ENCODE results near the gene RNF38.
"Not testable (repeated sequence)": the region's sequence is repeated elsewhere in the genome, so short reads cannot be mapped to it uniquely, and the experiment has no call there.

RNF38 gene

DNA sequence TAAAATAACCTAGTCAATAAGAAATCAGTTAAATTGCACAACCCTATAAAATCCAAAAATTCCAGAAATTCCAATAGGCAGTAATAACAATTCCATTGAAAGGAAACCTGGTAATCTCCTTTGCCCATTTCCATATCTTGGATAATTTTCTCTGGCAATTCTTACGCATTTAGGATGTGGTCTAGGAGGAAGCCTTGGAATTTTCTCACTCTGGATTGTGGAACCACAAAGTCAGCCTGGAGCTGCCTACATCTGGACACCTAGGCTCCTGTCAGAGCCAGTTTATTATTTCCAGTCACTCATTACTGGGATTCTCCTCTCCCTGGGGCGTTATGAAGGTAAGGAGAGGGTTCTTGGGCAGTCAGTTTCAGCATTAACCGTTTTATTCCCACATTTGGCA is 101.5 kb downstream of the RNF38 start:
- DNase-seq (ENCODE audit: low read depth): no peak
- no peak overlapping the region for H3K4me3 ChIP-seq (ENCODE audit: low read depth, low read length)
- TF ChIP-seq CTCF (IDR thresholded peaks at IDR 0.05; ENCODE audit: control insufficient read depth, extremely low read depth, insufficient read depth): no peak

GRCh38 chr9:36297798-36298197 is 102.3 kb downstream of the RNF38 start:
- H3K4me3 ChIP-seq (ENCODE audit: low read depth, low read length): no peak overlapping the region
- TF ChIP-seq CTCF (IDR thresholded peaks at IDR 0.05; ENCODE audit: control insufficient read depth, extremely low read depth, insufficient read depth): no peak
- no peak for DNase-seq (ENCODE audit: low read depth)

DNA sequence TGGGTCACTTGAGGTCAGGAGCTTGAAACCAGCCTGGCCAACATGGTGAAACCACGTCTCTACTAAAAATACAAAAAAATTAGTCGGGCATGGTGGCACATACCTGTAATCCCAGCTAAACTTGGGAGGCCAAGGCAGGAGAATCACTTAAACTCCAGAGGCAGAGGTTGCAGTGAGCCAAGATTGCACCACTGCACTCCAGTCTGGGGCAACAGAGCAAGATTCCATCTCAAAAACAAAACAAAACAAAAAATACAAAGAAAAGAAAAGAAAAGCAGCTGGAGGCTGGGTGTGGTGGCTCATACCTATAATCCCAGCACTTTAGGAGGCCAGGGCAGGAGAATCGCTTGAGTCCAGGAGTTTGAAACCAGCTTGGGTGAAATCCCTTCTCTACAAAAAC is 105.1 kb downstream of the RNF38 start:
- H3K4me3 ChIP-seq (ENCODE audit: low read depth, low read length); DNase-seq (ENCODE audit: low read depth): not testable (repeated sequence)

DNA sequence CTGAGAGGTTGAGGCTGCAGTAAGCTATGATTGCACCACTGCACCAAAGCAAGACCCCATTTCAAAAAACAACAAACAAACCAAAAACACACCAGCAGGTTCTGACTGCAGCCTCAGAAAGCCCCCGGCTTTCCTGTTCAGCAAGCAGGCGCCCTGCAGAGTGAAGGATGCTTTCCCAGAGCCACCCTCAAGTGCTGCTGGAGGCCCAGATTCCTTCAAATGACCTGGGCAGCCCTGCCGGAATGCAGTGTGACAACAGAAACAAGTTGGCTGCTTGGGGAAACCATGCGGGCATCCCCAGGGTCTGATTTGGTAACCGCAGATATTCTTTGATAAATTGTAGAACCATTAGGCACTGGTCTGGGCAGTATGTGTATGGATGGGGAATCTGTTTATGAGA is 106.2 kb downstream of the RNF38 start:
- H3K4me3 ChIP-seq (ENCODE audit: low read depth, low read length): no peak overlapping the region
- DNase-seq (ENCODE audit: low read depth): no peak
- no peak for TF ChIP-seq CTCF (IDR thresholded peaks at IDR 0.05; ENCODE audit: control insufficient read depth, extremely low read depth, insufficient read depth)

- DNase-seq (ENCODE audit: low read depth): no peak
- no peak overlapping the region for H3K4me3 ChIP-seq (ENCODE audit: low read depth, low read length)
- TF ChIP-seq CTCF (IDR thresholded peaks at IDR 0.05; ENCODE audit: control insufficient read depth, extremely low read depth, insufficient read depth): no peak
Observed at GRCh38 chr9:36293171-36293570, 106.9 kb downstream of the RNF38 start.

- no peak for DNase-seq (ENCODE audit: low read depth)
- no peak for TF ChIP-seq CTCF (IDR thresholded peaks at IDR 0.05; ENCODE audit: control insufficient read depth, extremely low read depth, insufficient read depth)
Observed at GRCh38 chr9:36292641-36293040, 107.4 kb downstream of the RNF38 start.

GRCh38 chr9:36290996-36291395 is 109.1 kb downstream of the RNF38 start:
- no peak overlapping the region for H3K4me3 ChIP-seq (ENCODE audit: low read depth, low read length)
- no peak for DNase-seq (ENCODE audit: low read depth)
- no peak for TF ChIP-seq CTCF (IDR thresholded peaks at IDR 0.05; ENCODE audit: control insufficient read depth, extremely low read depth, insufficient read depth)

More at GRCh38 chr9:36292641-36293040, 107.4 kb downstream of the RNF38 start:
- no peak overlapping the region for H3K4me3 ChIP-seq (ENCODE audit: low read depth, low read length)

Measured in LNCaP clone FGC (cell line).